ENCODE results near the gene ANKDD1A.

DNA sequence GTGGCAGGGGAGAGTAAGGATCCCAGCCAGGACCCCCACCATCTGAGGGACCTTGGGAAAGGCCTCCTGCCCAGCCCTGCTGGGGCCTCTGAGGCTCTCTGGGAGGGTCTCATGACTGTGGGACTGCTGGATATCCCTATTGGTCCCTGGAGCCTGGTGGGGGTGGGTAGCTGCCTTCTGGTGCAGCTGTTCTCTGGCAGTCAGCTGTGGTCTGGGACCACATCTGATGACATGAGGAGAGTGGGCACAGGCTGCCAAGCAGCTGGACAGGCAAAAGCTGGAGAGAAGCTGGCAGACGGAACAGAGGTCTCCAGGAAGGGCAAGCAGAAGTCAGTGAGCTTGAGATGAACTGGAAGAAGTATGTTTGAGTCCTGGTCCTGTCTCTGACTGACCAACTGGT, 47.6 kb upstream of the ANKDD1A start:
- TF ChIP-seq, protein P1, sequence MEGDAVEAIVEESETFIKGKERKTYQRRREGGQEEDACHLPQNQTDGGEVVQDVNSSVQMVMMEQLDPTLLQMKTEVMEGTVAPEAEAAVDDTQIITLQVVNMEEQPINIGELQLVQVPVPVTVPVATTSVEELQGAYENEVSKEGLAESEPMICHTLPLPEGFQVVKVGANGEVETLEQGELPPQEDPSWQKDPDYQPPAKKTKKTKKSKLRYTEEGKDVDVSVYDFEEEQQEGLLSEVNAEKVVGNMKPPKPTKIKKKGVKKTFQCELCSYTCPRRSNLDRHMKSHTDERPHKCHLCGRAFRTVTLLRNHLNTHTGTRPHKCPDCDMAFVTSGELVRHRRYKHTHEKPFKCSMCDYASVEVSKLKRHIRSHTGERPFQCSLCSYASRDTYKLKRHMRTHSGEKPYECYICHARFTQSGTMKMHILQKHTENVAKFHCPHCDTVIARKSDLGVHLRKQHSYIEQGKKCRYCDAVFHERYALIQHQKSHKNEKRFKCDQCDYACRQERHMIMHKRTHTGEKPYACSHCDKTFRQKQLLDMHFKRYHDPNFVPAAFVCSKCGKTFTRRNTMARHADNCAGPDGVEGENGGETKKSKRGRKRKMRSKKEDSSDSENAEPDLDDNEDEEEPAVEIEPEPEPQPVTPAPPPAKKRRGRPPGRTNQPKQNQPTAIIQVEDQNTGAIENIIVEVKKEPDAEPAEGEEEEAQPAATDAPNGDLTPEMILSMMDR (IDR thresholded peaks at IDR 0.05; ENCODE audit: insufficient read depth, low read length, poor library complexity, severe bottlenecking) = no peak
- TF ChIP-seq EZH2phosphoT487 (conservative IDR thresholded peaks at IDR 0.05; ENCODE audit: low read length) = no peak
